GM18907 (cell line): ENCODE measurements around the gene ZPLD1.

ENCODE experiments used
- ATAC-seq: cut with Tn5 transposase; IDR thresholded peaks from one replicate; pipeline ENCODE4 v1.9.1; 2021; ENCODE audit warnings: mild to moderate bottlenecking, moderate library complexity; ENCODE audit not compliant: unreplicated experiment

The ZPLD1 gene

GRCh38 chr3:102434715-102435114 lies at the start of gene ZPLD1:
Gene ZPLD1 (plus strand): TSS chr3:102435015. CDS start chr3:102438488, 3,473 bp downstream.
- ATAC-seq = no peak

DNA sequence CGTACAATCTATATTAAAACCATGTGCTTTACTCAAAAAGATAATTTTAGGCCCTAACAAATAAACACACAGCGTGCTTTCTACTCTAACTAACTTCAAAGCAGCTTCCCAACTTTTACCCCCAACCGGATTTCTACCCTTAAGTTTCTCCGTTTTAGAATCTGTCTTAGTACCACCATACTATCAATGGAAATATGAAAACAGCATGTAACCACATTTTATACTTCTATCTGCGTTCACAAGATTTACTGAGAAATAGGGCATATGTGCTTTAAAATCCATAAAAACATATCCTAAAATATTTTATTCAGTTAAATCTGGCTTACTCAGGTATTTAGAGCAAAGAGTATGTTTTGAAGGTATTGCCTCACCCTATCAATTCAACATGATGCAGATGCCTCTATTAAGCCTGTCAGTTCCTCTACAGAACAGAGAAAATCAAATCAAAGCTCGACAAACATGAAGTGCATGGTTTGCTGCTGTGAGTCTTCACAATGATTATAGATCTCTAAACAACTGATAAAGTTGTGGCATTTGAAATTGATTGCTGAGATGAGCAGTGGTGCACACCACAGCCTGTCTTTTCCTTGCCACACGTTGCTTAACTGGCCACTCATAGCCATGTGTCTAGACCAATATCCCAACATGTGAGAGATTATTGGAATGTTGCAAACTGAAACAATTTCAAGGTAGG lies 44.5 kb upstream of the ZPLD1 start:
- no peak for ATAC-seq

DNA sequence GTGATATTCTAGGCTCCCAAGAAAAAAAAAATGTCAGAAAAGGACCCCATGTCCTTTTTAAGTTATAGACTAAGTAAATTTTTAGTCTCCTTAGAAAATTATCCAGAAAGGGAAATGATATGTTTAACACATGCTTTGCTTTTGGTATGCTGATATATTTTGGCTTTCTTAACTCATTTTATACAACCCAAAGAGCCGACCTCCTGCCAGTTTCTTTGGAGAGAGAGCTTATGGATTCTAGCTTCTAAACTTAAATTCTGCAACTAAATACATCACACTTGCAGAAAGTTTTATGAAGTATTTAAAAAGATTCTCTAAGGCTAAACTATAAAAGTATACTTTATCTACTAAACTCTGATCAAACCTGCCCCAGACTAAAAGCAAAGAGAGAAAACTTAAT lies 43.9 kb upstream of the ZPLD1 start:
- no peak for ATAC-seq

DNA sequence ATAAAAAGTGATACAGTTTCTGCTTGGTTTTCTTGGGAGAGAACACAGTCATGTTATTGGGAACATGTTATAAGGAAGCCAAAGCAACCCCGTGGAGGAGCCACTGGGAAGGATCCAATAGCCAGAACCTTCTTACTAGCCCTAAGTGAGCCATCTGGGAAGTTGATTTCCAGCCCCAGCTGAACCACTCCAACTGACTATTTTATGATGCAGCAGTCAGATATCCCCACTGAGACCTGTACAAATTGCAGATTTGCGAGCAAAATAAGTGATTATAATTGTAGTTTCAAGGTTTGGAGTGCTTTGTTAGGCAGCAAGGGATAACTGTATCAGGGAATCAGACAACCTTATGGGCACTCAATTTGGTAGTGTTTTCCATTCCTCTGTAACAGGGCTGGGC lies 43.3 kb upstream of the ZPLD1 start:
- ATAC-seq = no peak

GRCh38 chr3:102394517-102394916 lies 40.3 kb upstream of the ZPLD1 start:
- no peak for ATAC-seq

- no peak for ATAC-seq
Observed at GRCh38 chr3:102398176-102398575, 36.6 kb upstream of the ZPLD1 start.

GRCh38 chr3:102398666-102399065 lies 36.1 kb upstream of the ZPLD1 start:
- ATAC-seq = no peak

DNA sequence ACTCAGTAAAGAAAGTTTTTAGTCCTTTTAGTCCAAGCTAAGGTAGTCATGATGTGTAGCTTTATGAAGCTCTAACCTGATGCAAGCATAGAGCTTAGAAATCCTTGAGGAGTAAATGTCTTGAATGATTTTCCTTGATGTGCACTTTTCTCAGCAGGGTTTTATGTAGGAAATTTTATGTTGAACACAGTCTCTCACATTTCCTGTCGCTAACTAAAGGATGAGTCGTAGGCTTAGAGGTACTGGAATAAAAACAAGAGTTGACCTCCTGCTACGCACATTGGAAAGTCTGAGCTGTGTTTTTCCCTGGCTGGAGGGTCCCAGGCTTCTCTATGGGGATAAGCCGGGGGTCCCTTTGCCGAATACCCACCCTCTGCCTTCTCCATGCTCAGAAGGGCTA lies 34.7 kb upstream of the ZPLD1 start:
- no peak for ATAC-seq

- ATAC-seq = no peak
Observed at GRCh38 chr3:102400766-102401165, 34.0 kb upstream of the ZPLD1 start.

GRCh38 chr3:102410616-102411015 lies 24.2 kb upstream of the ZPLD1 start:
- no peak for ATAC-seq

DNA sequence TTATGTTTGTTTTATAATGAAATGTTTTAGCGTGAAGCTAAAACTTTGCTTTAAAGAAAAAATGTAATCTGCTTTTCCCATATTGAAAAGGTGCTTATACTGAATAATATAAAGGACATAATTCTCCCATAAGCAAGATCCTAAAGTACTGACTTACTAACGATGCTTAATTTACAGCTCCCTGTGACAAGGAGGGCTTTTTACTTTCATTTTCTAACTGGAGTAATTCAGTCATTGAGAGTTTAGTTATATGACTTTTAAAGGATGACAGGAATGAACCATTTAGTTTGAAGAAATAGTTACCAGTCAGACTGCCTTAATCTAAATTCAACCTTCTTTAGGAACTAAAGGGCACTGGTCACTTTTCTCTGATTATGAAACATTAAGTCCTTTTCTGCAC lies 19.3 kb upstream of the ZPLD1 start:
- ATAC-seq = no peak

DNA sequence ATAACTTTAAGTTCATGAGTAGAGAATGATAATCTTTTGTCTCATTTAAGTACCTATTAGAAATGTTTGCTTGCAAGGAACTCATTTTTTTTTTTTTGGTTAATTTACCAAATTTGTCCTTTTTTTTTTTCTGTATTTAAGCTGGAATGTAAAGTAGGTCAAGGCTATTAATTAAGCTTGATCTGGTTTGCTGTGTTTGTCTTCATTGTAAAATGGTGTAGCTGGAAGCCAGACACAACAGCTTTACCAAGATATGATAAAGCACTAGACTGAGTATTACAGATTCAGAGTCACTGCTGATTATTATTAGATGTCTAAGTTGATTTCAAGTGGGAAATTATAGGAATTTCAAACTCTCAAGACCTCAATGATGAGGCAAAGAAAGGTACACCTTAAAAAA lies 15.0 kb upstream of the ZPLD1 start:
- no peak for ATAC-seq

GRCh38 chr3:102441832-102442231 lies 7.0 kb downstream of the ZPLD1 start:
- no peak for ATAC-seq

- ATAC-seq = no peak
Observed at GRCh38 chr3:102443021-102443420, 8.2 kb downstream of the ZPLD1 start.

DNA sequence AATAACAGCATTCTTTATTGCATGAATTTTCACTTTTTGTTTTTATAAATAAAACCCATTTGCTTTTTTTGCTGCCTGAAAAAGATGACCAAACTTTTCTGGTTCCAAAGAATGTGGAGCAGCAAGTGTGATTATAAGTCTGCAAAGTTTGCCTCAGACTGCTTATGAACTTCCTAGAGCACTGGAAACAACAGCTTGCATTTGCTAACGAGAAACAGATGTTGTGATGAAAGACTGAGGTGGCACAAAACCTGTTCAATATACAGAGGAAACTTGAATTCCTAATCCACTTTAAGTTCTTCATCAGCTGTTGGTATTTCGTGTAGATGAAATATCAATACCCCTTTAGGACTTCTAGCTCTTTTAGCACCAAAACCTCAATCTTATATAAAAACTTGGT lies 9.3 kb downstream of the ZPLD1 start:
- ATAC-seq = no peak

DNA sequence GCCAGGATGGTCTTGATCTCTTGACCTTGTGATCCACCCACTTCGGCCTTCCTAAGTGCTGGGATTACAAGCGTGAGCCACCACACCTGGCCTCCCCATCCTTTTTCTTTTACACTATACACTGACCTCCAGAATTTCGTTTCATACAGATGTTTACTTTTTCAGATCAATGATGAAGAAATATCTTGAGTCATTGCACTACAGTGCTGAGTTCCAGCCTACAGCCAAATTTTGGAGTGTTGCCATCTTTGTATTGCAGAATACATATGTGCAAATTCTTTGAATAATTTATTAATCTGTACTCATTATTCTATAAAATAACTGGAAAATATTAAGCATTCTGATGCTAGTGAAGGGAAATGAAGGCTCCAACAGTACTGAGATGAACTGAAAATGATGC lies 12.5 kb downstream of the ZPLD1 start:
- ATAC-seq = no peak

- no peak for ATAC-seq
Observed at GRCh38 chr3:102449341-102449740, 14.5 kb downstream of the ZPLD1 start.

DNA sequence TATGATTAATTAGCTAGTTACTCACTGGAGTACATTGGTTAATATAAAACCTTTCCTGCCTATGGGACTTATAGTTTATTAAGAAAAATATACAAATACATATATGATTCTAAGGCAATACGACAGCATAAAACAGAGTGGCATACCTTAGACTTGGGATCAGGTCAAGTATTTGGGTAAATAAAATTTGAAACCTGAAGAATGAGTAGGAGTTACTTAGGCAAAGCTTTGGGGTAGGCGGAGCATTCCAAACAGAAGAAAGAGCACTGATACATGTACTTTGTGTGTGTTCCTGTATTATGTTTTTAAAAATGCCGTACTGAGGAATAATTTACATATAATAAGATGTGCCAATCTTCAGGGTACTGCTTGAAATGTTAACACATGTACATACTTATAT lies 15.1 kb downstream of the ZPLD1 start:
- ATAC-seq = no peak

DNA sequence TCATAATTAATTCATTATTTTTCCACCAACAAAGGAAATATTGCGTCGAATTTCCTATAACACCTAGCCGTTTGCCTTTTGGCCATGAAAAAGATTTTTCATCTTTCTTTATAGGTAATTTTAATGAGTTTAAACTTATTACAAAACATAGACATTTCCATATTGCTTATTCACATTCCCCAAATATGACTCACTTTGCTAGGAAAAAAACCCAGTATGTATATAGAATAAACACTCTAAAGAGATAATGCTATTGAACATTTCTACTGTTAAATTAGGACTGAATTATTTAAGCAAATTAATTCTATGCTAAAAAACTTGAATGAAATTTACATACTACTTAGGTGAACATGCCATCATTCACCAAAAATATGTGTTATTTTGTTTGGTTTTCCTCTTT lies 16.2 kb downstream of the ZPLD1 start:
- ATAC-seq = no peak

DNA sequence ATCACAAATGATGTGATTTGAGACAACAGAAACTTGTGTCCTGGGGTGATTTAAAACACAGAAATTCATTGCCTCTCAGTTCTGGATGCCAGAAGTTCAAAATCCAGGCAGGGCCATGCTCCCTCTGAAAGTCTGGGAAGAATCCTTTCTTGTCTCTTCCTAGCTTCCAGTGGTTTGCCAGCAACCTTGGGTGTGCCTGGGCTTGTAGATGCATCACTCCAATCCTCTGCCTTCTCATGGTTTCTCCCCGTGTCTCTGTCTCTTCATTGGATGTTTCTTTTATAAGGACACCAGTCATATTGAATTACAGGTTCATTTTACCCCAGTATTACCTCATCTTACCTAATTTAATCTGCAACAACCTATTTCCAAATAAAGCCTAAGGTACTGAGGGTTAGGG lies 16.7 kb downstream of the ZPLD1 start:
- no peak for ATAC-seq

- no peak for ATAC-seq
Observed at GRCh38 chr3:102454181-102454580, 19.4 kb downstream of the ZPLD1 start.

DNA sequence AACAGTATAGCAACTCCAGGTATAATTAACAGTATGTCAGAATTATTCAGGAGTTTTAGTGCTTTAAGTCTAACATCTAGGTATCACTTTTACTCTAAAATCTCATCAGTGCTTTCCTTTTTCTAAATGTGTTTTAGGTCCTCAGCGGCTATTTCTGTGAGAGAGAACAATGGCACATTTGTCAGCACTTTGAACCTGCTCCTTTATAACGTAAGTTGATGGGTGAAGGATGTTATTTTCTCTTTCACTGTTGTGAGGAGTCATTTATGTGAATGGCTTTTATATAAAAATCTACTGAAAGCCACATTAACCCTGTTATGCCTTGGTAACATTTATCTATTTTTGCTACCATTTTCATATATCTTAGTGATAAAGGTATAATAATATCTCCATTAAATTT lies 22.8 kb downstream of the ZPLD1 start:
- no peak for ATAC-seq

- no peak for ATAC-seq
Observed at GRCh38 chr3:102460579-102460978, 25.8 kb downstream of the ZPLD1 start.
